ENCODE results near the gene FAM131A. TPM values are rescaled to one million over a fixed set of nuclear protein-coding genes. Genes with fewer than 3 reads are reported as not detected.
A peak's percentile ranks its signal among the peaks of the same experiment; 100 is the strongest.

FAM131A gene
- total RNA-seq, 1 experiment from 2014 or later: 15.1 TPM

GRCh38 chr3:184307915-184308314 is 29.5 kb upstream of the FAM131A start:
- no peaks in the 10 kb centered on the region for H3K9me3 ChIP-seq (ENCODE audit: low read depth, low read length, poor library complexity, severe bottlenecking)
- BruUV-seq (replicated peaks): no TSS peak
- intact Hi-C loops (cut with micrococcal nuclease; ENCODE audit: unreplicated experiment): no loop called here
- no peak overlapping the region for H3K4me3 ChIP-seq (ENCODE audit: low read depth, low read length, poor library complexity, severe bottlenecking)
- DNase-seq (ENCODE audit: low spot score): no peak
- no peaks in the 10 kb centered on the region for H3K27me3 ChIP-seq (replicated peaks; ENCODE audit: insufficient read depth, low read depth, low read length, poor library complexity)
- CTCF ChIA-PET: no interaction called here
- POLR2A ChIA-PET (ENCODE audit: low non-redundant PET): no interaction called here
- H3K27ac ChIP-seq (ENCODE audit: low read depth, low read length, poor library complexity, severe bottlenecking): no peak overlapping the region
- TF ChIP-seq EZH2 (IDR thresholded peaks at IDR 0.05; ENCODE audit: borderline replicate concordance, low read depth, low read length, poor library complexity, severe bottlenecking): no peak
- peaks cover 62% of the 10 kb centered on the region for H3K36me3 ChIP-seq (ENCODE audit: insufficient read depth, low read length, poor library complexity, severe bottlenecking)
- no peaks in the 10 kb centered on the region for H3K4me1 ChIP-seq (ENCODE audit: insufficient read depth, low read length, poor library complexity, severe bottlenecking)

DNA sequence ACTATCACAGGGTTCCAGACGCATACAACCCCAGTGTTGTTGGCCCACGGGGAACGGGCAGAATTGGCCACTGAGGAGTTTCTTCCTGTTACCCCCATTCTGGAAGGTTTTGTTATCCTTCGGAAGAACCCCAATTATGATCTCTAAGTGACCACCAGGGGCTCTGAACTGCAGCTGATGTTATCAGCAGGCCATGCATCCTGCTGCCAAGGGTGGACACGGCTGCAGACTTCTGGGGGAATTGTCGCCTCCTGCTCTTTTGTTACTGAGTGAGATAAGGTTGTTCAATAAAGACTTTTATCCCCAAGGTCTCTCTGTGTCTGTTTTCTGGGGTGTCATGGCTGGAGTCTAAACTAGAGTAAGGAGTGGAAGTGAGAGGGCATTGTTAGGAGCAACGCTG is 28.7 kb upstream of the FAM131A start:
- ChIA-PET POLR2A (ENCODE audit: low non-redundant PET) (no interaction called here), CTCF (no interaction called here)
- DNase-seq (ENCODE audit: low spot score): no peak
- peaks cover 53% of the 10 kb centered on the region for H3K36me3 ChIP-seq (ENCODE audit: insufficient read depth, low read length, poor library complexity, severe bottlenecking)
- intact Hi-C loops (cut with micrococcal nuclease; ENCODE audit: unreplicated experiment): no loop called here
- no peaks in the 10 kb centered on the region for H3K9me3 ChIP-seq (ENCODE audit: low read depth, low read length, poor library complexity, severe bottlenecking)
- TSS peak; percentile 48 for BruUV-seq (replicated peaks)
- no peak overlapping the region for H3K27ac ChIP-seq (ENCODE audit: low read depth, low read length, poor library complexity, severe bottlenecking)
- H3K27me3 ChIP-seq (replicated peaks; ENCODE audit: insufficient read depth, low read depth, low read length, poor library complexity): no peaks in the 10 kb centered on the region
- no peak for TF ChIP-seq EZH2 (IDR thresholded peaks at IDR 0.05; ENCODE audit: borderline replicate concordance, low read depth, low read length, poor library complexity, severe bottlenecking)
- TF ChIP-seq CTCF (conservative IDR thresholded peaks at IDR 0.05; ENCODE audit: low read depth, low read length): no peak
- no peaks in the 10 kb centered on the region for H3K4me1 ChIP-seq (ENCODE audit: insufficient read depth, low read length, poor library complexity, severe bottlenecking)
- H3K4me3 ChIP-seq (ENCODE audit: low read depth, low read length, poor library complexity, severe bottlenecking): no peak overlapping the region

- POLR2A ChIA-PET (ENCODE audit: low non-redundant PET): no interaction called here
These were observed 25.8 kb upstream of the FAM131A start for GRCh38 chr3:184311633-184312032.

More at GRCh38 chr3:184311633-184312032, 25.8 kb upstream of the FAM131A start:
- Histone ChIP-seq H3K27me3 (replicated peaks; ENCODE audit: insufficient read depth, low read depth, low read length, poor library complexity) (no peaks in the 10 kb centered on the region), H3K36me3 (ENCODE audit: insufficient read depth, low read length, poor library complexity, severe bottlenecking) (peaks cover 29% of the 10 kb centered on the region), H3K9me3 (ENCODE audit: low read depth, low read length, poor library complexity, severe bottlenecking) (no peaks in the 10 kb centered on the region), H3K4me3 (ENCODE audit: low read depth, low read length, poor library complexity, severe bottlenecking) (no peak overlapping the region), H3K27ac (ENCODE audit: low read depth, low read length, poor library complexity, severe bottlenecking) (no peak overlapping the region), H3K4me1 (ENCODE audit: insufficient read depth, low read length, poor library complexity, severe bottlenecking) (peaks cover 10% of the 10 kb centered on the region)
- intact Hi-C loops (cut with micrococcal nuclease; ENCODE audit: unreplicated experiment): no loop called here
- BruUV-seq (replicated peaks): no TSS peak
- CTCF ChIA-PET: no interaction called here
- no peak for DNase-seq (ENCODE audit: low spot score)
- TF ChIP-seq CTCF (conservative IDR thresholded peaks at IDR 0.05; ENCODE audit: low read depth, low read length) (no peak), EZH2 (IDR thresholded peaks at IDR 0.05; ENCODE audit: borderline replicate concordance, low read depth, low read length, poor library complexity, severe bottlenecking) (no peak)
